ENCODE data around the gene ROCK2.

ROCK2 gene

DNA sequence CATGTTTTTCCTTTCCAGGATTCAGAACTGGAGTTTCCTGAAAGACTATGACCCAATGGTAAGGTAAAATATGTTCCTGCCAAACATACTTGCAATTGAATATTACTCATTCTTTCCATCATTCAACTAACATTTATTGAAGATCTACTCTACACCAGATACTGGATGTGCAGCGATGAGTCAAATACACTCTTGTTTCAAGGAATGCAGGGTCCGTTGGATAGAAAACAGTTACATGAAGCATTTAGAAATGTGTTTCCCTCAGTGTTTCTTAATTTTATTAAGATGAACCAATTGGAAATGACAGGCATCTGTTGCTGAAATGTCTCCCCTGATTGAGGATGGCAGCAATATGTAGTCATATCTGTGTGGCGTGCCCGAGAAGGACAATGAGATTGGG lies 203.9 kb downstream of the ROCK2 start:
- no peaks in the 10 kb centered on the region for H3K36me3 ChIP-seq (ENCODE audit: insufficient read depth)

DNA sequence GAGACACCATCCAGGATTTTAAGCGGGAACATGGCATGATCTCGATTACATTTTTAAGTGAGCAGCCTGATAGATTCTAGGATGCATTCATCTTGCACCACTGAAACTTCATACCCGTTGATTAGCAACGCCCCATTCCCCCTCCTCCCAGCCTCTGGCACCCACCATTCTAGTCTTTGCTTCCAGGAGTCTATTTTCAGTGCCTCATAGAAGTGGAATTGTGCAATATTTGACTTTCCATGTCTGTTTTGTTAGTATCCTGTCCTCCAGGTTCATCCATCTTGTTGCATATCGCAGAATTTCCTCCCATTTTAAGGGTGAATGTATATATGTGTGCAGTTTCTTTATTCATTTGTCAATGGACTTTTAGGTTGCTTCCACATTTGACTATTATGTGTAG lies 210.1 kb downstream of the ROCK2 start:
- no peaks in the 10 kb centered on the region for H3K36me3 ChIP-seq (ENCODE audit: insufficient read depth)
- H3K4me1 ChIP-seq (ENCODE audit: low read depth, poor library complexity, severe bottlenecking), result peaks cover 21% of the 10 kb centered on the region
- no peak overlapping the region for H3K9ac ChIP-seq
- no peak overlapping the region for H2AFZ ChIP-seq (ENCODE audit: low read depth)
- no peaks in the 10 kb centered on the region for H4K20me1 ChIP-seq (ENCODE audit: insufficient read depth)
- no peak overlapping the region for H3K4me2 ChIP-seq
- TF ChIP-seq, protein P1, sequence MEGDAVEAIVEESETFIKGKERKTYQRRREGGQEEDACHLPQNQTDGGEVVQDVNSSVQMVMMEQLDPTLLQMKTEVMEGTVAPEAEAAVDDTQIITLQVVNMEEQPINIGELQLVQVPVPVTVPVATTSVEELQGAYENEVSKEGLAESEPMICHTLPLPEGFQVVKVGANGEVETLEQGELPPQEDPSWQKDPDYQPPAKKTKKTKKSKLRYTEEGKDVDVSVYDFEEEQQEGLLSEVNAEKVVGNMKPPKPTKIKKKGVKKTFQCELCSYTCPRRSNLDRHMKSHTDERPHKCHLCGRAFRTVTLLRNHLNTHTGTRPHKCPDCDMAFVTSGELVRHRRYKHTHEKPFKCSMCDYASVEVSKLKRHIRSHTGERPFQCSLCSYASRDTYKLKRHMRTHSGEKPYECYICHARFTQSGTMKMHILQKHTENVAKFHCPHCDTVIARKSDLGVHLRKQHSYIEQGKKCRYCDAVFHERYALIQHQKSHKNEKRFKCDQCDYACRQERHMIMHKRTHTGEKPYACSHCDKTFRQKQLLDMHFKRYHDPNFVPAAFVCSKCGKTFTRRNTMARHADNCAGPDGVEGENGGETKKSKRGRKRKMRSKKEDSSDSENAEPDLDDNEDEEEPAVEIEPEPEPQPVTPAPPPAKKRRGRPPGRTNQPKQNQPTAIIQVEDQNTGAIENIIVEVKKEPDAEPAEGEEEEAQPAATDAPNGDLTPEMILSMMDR (conservative IDR thresholded peaks at IDR 0.05; ENCODE audit: low read depth, low read length), result no peak
- H3K79me2 ChIP-seq (ENCODE audit: insufficient read depth, low read depth), result no peaks in the 10 kb centered on the region
- no peak overlapping the region for H3K27ac ChIP-seq
- H3K27me3 ChIP-seq (ENCODE audit: insufficient read depth, low read depth), result no peaks in the 10 kb centered on the region
- no peak overlapping the region for H3K4me3 ChIP-seq (IDR thresholded peaks at IDR 0.05; ENCODE audit: insufficient read depth, low read depth, low read length)

More for the DNA sequence above, 203.9 kb downstream of the ROCK2 start:
- Histone ChIP-seq H3K79me2 (ENCODE audit: insufficient read depth, low read depth) (no peaks in the 10 kb centered on the region), H3K27me3 (ENCODE audit: insufficient read depth, low read depth) (no peaks in the 10 kb centered on the region), H3K4me2 (no peak overlapping the region), H3K9ac (no peak overlapping the region), H4K20me1 (ENCODE audit: insufficient read depth) (no peaks in the 10 kb centered on the region), H3K4me3 (IDR thresholded peaks at IDR 0.05; ENCODE audit: insufficient read depth, low read depth, low read length) (no peak overlapping the region), H2AFZ (ENCODE audit: low read depth) (no peak overlapping the region), H3K27ac (no peak overlapping the region), H3K4me1 (ENCODE audit: low read depth, poor library complexity, severe bottlenecking) (no peaks in the 10 kb centered on the region)
- TF ChIP-seq, protein P1 (conservative IDR thresholded peaks at IDR 0.05; ENCODE audit: low read depth, low read length), result no peak

DNA sequence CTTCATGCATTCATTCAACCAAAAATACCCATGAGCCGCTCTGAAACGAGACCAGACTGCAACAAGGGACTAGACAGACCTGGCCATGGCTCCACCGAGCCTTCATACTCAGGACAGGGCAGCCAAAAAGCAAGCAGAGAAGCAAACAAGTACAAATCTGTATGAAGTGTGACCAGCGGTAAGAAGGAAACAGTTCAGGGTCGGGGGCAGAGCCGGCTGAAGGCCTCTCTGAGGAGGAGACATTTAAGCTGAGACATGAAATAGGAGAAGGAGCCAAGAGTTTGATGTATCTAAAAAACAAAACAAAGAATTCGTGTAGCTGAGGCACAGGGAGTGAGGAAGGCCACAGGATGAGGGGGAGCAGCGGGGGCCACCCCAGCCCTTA lies 210.5 kb downstream of the ROCK2 start:
- no peaks in the 10 kb centered on the region for H3K36me3 ChIP-seq (ENCODE audit: insufficient read depth)
- H3K27me3 ChIP-seq (ENCODE audit: insufficient read depth, low read depth), result no peaks in the 10 kb centered on the region
- H3K4me3 ChIP-seq (IDR thresholded peaks at IDR 0.05; ENCODE audit: insufficient read depth, low read depth, low read length), result no peak overlapping the region
- H4K20me1 ChIP-seq (ENCODE audit: insufficient read depth), result no peaks in the 10 kb centered on the region
- H3K79me2 ChIP-seq (ENCODE audit: insufficient read depth, low read depth), result no peaks in the 10 kb centered on the region
- H2AFZ ChIP-seq (ENCODE audit: low read depth), result no peak overlapping the region
- no peak overlapping the region for H3K27ac ChIP-seq
- H3K9ac ChIP-seq, result no peak overlapping the region
- no peak overlapping the region for H3K4me2 ChIP-seq
- TF ChIP-seq, protein P1 (conservative IDR thresholded peaks at IDR 0.05; ENCODE audit: low read depth, low read length), result no peak
- H3K4me1 ChIP-seq (ENCODE audit: low read depth, poor library complexity, severe bottlenecking), result peaks cover 25% of the 10 kb centered on the region

DNA sequence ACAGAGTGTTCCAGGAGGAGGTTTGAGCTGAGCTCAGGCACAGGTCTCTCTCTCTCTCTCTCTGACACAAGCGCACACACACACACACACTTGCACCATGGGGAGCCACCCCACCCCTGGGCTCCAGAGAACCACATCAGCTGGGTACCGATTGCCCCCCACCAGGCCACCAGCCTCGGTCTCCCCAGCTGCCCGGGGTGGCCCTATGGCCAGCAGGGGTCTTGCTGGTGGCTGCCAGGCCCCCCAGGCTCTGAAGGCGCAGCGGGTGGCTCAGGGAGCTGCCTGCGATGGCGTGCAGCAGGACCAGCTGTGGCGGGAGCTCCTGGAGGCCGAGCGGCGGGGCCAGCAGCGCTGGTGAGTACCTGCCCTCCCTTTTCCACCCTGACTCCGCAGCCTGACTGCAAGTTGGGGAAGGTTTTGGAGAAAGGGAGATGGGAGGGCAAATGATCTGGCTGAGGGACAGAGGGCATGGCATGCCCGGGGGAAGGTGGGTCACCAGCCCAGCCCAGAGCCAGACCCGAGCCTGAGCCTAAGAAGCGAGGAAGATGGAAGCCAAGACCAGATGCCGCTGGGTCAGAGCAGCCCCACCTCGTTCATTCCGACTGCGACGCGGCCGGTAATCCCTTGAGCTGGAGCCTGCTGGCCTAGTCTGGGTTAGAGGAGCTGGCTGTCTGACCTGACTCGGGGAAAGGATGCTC lies 211.0 kb downstream of the ROCK2 start:
- H2AFZ ChIP-seq (ENCODE audit: low read depth), result peak overlapping the region; percentile 98
- peak overlapping the region; percentile 39; the same call in 1 of the 2 replicates for H3K27ac ChIP-seq
- H3K4me2 ChIP-seq, result peak overlapping the region; percentile 59; the same call in 1 of the 2 replicates
- peaks cover 28% of the 10 kb centered on the region for H3K4me1 ChIP-seq (ENCODE audit: low read depth, poor library complexity, severe bottlenecking)
- H3K27me3 ChIP-seq (ENCODE audit: insufficient read depth, low read depth), result no peaks in the 10 kb centered on the region
- peak overlapping the region; percentile 58; the same call in 1 of the 2 replicates for H3K9ac ChIP-seq
- H4K20me1 ChIP-seq (ENCODE audit: insufficient read depth), result no peaks in the 10 kb centered on the region
- H3K4me3 ChIP-seq (IDR thresholded peaks at IDR 0.05; ENCODE audit: insufficient read depth, low read depth, low read length), result no peak overlapping the region
- no peaks in the 10 kb centered on the region for H3K36me3 ChIP-seq (ENCODE audit: insufficient read depth)
- TF ChIP-seq, protein P1 (conservative IDR thresholded peaks at IDR 0.05; ENCODE audit: low read depth, low read length), result no peak
- H3K79me2 ChIP-seq (ENCODE audit: insufficient read depth, low read depth), result no peaks in the 10 kb centered on the region

Data from KMS-11 (cell line).